ENCODE measurements around the gene GRIK3.

Gene GRIK3

GRCh38 chr1:36803868-36804570 is 230.3 kb downstream of the GRIK3 start:
- Mint-ChIP-seq H3K27ac (no peak overlapping the region), H3K4me3 (no peak overlapping the region), H3K36me3 (peaks cover 2% of the 10 kb centered on the region), H3K4me1 (no peaks in the 10 kb centered on the region), H3K9me3 (peaks cover 4% of the 10 kb centered on the region), H3K27me3 (peaks cover 8% of the 10 kb centered on the region)
- no peak for ATAC-seq (ENCODE audit: low read depth)
- DNase-seq (ENCODE audit: low spot score in 2 of 2) = no peak

GRCh38 chr1:36802018-36802417 is 232.3 kb downstream of the GRIK3 start:
- H3K27ac Mint-ChIP-seq = no peak overlapping the region
- H3K4me3 Mint-ChIP-seq = no peak overlapping the region
- no peaks in the 10 kb centered on the region for H3K4me1 Mint-ChIP-seq

GRCh38 chr1:36797761-36798160 is 236.6 kb downstream of the GRIK3 start:
- Mint-ChIP-seq H3K4me1 (no peaks in the 10 kb centered on the region), H3K27ac (no peak overlapping the region), H3K9me3 (peaks cover 2% of the 10 kb centered on the region), H3K36me3 (no peaks in the 10 kb centered on the region), H3K27me3 (peaks cover 5% of the 10 kb centered on the region), H3K4me3 (no peak overlapping the region)
- ATAC-seq (ENCODE audit: low read depth) (no peak), DNase-seq (ENCODE audit: low spot score in 2 of 2) (no peak)

More at GRCh38 chr1:36802018-36802417, 232.3 kb downstream of the GRIK3 start:
- H3K9me3 Mint-ChIP-seq = peaks cover 4% of the 10 kb centered on the region
- peaks cover 5% of the 10 kb centered on the region for H3K27me3 Mint-ChIP-seq
- DNase-seq (ENCODE audit: low spot score in 2 of 2) (no peak), ATAC-seq (ENCODE audit: low read depth) (no peak)
- peaks cover 2% of the 10 kb centered on the region for H3K36me3 Mint-ChIP-seq

- Mint-ChIP-seq H3K27me3 (peaks cover 7% of the 10 kb centered on the region), H3K9me3 (peaks cover 2% of the 10 kb centered on the region), H3K4me1 (no peaks in the 10 kb centered on the region), H3K4me3 (no peak overlapping the region), H3K27ac (no peak overlapping the region), H3K36me3 (no peaks in the 10 kb centered on the region)
- ATAC-seq (ENCODE audit: low read depth) (no peak), DNase-seq (ENCODE audit: low spot score in 2 of 2) (no peak)
These were observed 237.6 kb downstream of the GRIK3 start for GRCh38 chr1:36796733-36797132.

- Mint-ChIP-seq H3K36me3 (no peaks in the 10 kb centered on the region), H3K4me3 (no peak overlapping the region), H3K9me3 (peaks cover 2% of the 10 kb centered on the region), H3K27ac (no peak overlapping the region), H3K4me1 (no peaks in the 10 kb centered on the region), H3K27me3 (peaks cover 9% of the 10 kb centered on the region)
- ATAC-seq (ENCODE audit: low read depth) (no peak), DNase-seq (ENCODE audit: low spot score in 2 of 2) (no peak)
These were observed 238.2 kb downstream of the GRIK3 start for GRCh38 chr1:36796106-36796590.

GRCh38 chr1:36794460-36794859 is 239.9 kb downstream of the GRIK3 start:
- no peaks in the 10 kb centered on the region for H3K36me3 Mint-ChIP-seq
- H3K4me1 Mint-ChIP-seq = no peaks in the 10 kb centered on the region
- DNase-seq (ENCODE audit: low spot score in 2 of 2) (no peak), ATAC-seq (ENCODE audit: low read depth) (no peak)
- H3K27me3 Mint-ChIP-seq = peaks cover 13% of the 10 kb centered on the region
- H3K27ac Mint-ChIP-seq = no peak overlapping the region
- peaks cover 2% of the 10 kb centered on the region for H3K9me3 Mint-ChIP-seq
- no peak overlapping the region for H3K4me3 Mint-ChIP-seq

GRCh38 chr1:36793452-36793851 is 240.9 kb downstream of the GRIK3 start:
- H3K9me3 Mint-ChIP-seq = peaks cover 2% of the 10 kb centered on the region
- no peak for DNase-seq (ENCODE audit: low spot score in 2 of 2)

GRCh38 chr1:36792292-36792691 is 242.0 kb downstream of the GRIK3 start:
- H3K36me3 Mint-ChIP-seq = no peaks in the 10 kb centered on the region
- ATAC-seq (ENCODE audit: low read depth) (no peak), DNase-seq (ENCODE audit: low spot score in 2 of 2) (no peak)
- peaks cover 19% of the 10 kb centered on the region for H3K27me3 Mint-ChIP-seq
- H3K4me1 Mint-ChIP-seq = no peaks in the 10 kb centered on the region
- H3K9me3 Mint-ChIP-seq = peaks cover 2% of the 10 kb centered on the region
- no peak overlapping the region for H3K27ac Mint-ChIP-seq
- H3K4me3 Mint-ChIP-seq = no peak overlapping the region

More at GRCh38 chr1:36793452-36793851, 240.9 kb downstream of the GRIK3 start:
- no peak for ATAC-seq (ENCODE audit: low read depth)
- peaks cover 17% of the 10 kb centered on the region for H3K27me3 Mint-ChIP-seq
- H3K4me1 Mint-ChIP-seq = no peaks in the 10 kb centered on the region
- H3K36me3 Mint-ChIP-seq = no peaks in the 10 kb centered on the region
- no peak overlapping the region for H3K4me3 Mint-ChIP-seq
- no peak overlapping the region for H3K27ac Mint-ChIP-seq

GRCh38 chr1:36790191-36790590 is 244.1 kb downstream of the GRIK3 start:
- Mint-ChIP-seq H3K4me1 (no peaks in the 10 kb centered on the region), H3K27me3 (peaks cover 21% of the 10 kb centered on the region), H3K27ac (no peak overlapping the region), H3K36me3 (no peaks in the 10 kb centered on the region), H3K4me3 (no peak overlapping the region), H3K9me3 (peaks cover 2% of the 10 kb centered on the region)
- ATAC-seq (ENCODE audit: low read depth) (no peak), DNase-seq (ENCODE audit: low spot score in 2 of 2) (no peak)

- no peak for DNase-seq (ENCODE audit: low spot score in 2 of 2)
- no peak overlapping the region for H3K4me3 Mint-ChIP-seq
- no peaks in the 10 kb centered on the region for H3K36me3 Mint-ChIP-seq
- H3K27ac Mint-ChIP-seq = no peak overlapping the region
- peaks cover 2% of the 10 kb centered on the region for H3K9me3 Mint-ChIP-seq
- ATAC-seq (ENCODE audit: low read depth) = no peak
- no peaks in the 10 kb centered on the region for H3K4me1 Mint-ChIP-seq
- H3K27me3 Mint-ChIP-seq = peaks cover 21% of the 10 kb centered on the region
These were observed 244.8 kb downstream of the GRIK3 start for GRCh38 chr1:36789535-36789934.

- Mint-ChIP-seq H3K27ac (no peak overlapping the region), H3K4me3 (no peak overlapping the region), H3K4me1 (no peaks in the 10 kb centered on the region), H3K9me3 (no peaks in the 10 kb centered on the region), H3K36me3 (no peaks in the 10 kb centered on the region), H3K27me3 (peaks cover 20% of the 10 kb centered on the region)
- DNase-seq (ENCODE audit: low spot score in 2 of 2) (no peak), ATAC-seq (ENCODE audit: low read depth) (no peak)
These were observed 246.9 kb downstream of the GRIK3 start for GRCh38 chr1:36787312-36787913.

GRCh38 chr1:36786425-36786824 is 247.9 kb downstream of the GRIK3 start:
- H3K4me3 Mint-ChIP-seq = no peak overlapping the region
- ATAC-seq (ENCODE audit: low read depth) (no peak), DNase-seq (ENCODE audit: low spot score in 2 of 2) (no peak)
- no peaks in the 10 kb centered on the region for H3K4me1 Mint-ChIP-seq
- no peak overlapping the region for H3K27ac Mint-ChIP-seq
- H3K27me3 Mint-ChIP-seq = peaks cover 19% of the 10 kb centered on the region
- no peaks in the 10 kb centered on the region for H3K9me3 Mint-ChIP-seq
- no peaks in the 10 kb centered on the region for H3K36me3 Mint-ChIP-seq

GRCh38 chr1:36784147-36784859 is 250.0 kb downstream of the GRIK3 start:
- ATAC-seq (ENCODE audit: low read depth) (no peak), DNase-seq (ENCODE audit: low spot score in 2 of 2) (no peak)
- H3K36me3 Mint-ChIP-seq = no peaks in the 10 kb centered on the region
- H3K4me3 Mint-ChIP-seq = no peak overlapping the region
- H3K27me3 Mint-ChIP-seq = peaks cover 15% of the 10 kb centered on the region
- H3K27ac Mint-ChIP-seq = no peak overlapping the region
- H3K9me3 Mint-ChIP-seq = no peaks in the 10 kb centered on the region
- H3K4me1 Mint-ChIP-seq = no peaks in the 10 kb centered on the region

GRCh38 chr1:36783475-36783874 is 250.8 kb downstream of the GRIK3 start:
- no peaks in the 10 kb centered on the region for H3K9me3 Mint-ChIP-seq
- no peaks in the 10 kb centered on the region for H3K4me1 Mint-ChIP-seq
- no peaks in the 10 kb centered on the region for H3K36me3 Mint-ChIP-seq
- no peak overlapping the region for H3K4me3 Mint-ChIP-seq
- DNase-seq (ENCODE audit: low spot score in 2 of 2) (no peak), ATAC-seq (ENCODE audit: low read depth) (no peak)
- no peak overlapping the region for H3K27ac Mint-ChIP-seq
- peaks cover 11% of the 10 kb centered on the region for H3K27me3 Mint-ChIP-seq
